Kidney epithelial cell (primary cell): ENCODE data around the gene FREM3. TPM values are rescaled to one million over a fixed set of nuclear protein-coding genes. Genes with fewer than 3 reads are reported as not detected.

ENCODE experiments used
- DNase-seq: peaks from one replicate; pipeline ENCODE4 v3.0.0-alpha.2; 2010; ENCODE audit warnings: low read depth
- H3K27me3 ChIP-seq: 2 replicates; pipeline ENCODE4 v1.6.0; 2011; ENCODE audit warnings: low read length; ENCODE audit not compliant: control insufficient read depth, insufficient read depth
- H3K36me3 ChIP-seq: 2 replicates; pipeline ENCODE4 v1.5.1; 2011; ENCODE audit warnings: low read length; ENCODE audit not compliant: control insufficient read depth, insufficient read depth
- H3K4me3 ChIP-seq: 2 replicates; pipeline ENCODE4 v1.5.1; 2011; ENCODE audit warnings: low read depth, mild to moderate bottlenecking, control low read depth, low read length
- total RNA-seq: library from RNA; depleted of rRNA; stranded (reverse); fragments of >200 nt; gene quantifications from 2 replicates; pipeline ENCODE4 v1.2.3, GENCODE V29; 2015
- TF ChIP-seq, protein P1 (sequence below): IDR thresholded peaks from 2 replicates; pipeline ENCODE4 v1.5.1; 2011; ENCODE audit warnings: mild to moderate bottlenecking, moderate library complexity, low read length, control low read depth, inconsistent platforms; ENCODE audit not compliant: insufficient read depth, poor library complexity, severe bottlenecking

The FREM3 gene
- total RNA-seq, 1 donor from 2014 or later = not detected

- Histone ChIP-seq H3K36me3 (no peaks in the 10 kb centered on the region), H3K4me3 (peak overlapping the region; percentile 52), H3K27me3 (no peaks in the 10 kb centered on the region)
- no peak for DNase-seq
- TF ChIP-seq, protein P1, sequence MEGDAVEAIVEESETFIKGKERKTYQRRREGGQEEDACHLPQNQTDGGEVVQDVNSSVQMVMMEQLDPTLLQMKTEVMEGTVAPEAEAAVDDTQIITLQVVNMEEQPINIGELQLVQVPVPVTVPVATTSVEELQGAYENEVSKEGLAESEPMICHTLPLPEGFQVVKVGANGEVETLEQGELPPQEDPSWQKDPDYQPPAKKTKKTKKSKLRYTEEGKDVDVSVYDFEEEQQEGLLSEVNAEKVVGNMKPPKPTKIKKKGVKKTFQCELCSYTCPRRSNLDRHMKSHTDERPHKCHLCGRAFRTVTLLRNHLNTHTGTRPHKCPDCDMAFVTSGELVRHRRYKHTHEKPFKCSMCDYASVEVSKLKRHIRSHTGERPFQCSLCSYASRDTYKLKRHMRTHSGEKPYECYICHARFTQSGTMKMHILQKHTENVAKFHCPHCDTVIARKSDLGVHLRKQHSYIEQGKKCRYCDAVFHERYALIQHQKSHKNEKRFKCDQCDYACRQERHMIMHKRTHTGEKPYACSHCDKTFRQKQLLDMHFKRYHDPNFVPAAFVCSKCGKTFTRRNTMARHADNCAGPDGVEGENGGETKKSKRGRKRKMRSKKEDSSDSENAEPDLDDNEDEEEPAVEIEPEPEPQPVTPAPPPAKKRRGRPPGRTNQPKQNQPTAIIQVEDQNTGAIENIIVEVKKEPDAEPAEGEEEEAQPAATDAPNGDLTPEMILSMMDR = peak; percentile 3
These were observed 140.7 kb downstream of the FREM3 start for GRCh38 chr4:143559757-143560147.

DNA sequence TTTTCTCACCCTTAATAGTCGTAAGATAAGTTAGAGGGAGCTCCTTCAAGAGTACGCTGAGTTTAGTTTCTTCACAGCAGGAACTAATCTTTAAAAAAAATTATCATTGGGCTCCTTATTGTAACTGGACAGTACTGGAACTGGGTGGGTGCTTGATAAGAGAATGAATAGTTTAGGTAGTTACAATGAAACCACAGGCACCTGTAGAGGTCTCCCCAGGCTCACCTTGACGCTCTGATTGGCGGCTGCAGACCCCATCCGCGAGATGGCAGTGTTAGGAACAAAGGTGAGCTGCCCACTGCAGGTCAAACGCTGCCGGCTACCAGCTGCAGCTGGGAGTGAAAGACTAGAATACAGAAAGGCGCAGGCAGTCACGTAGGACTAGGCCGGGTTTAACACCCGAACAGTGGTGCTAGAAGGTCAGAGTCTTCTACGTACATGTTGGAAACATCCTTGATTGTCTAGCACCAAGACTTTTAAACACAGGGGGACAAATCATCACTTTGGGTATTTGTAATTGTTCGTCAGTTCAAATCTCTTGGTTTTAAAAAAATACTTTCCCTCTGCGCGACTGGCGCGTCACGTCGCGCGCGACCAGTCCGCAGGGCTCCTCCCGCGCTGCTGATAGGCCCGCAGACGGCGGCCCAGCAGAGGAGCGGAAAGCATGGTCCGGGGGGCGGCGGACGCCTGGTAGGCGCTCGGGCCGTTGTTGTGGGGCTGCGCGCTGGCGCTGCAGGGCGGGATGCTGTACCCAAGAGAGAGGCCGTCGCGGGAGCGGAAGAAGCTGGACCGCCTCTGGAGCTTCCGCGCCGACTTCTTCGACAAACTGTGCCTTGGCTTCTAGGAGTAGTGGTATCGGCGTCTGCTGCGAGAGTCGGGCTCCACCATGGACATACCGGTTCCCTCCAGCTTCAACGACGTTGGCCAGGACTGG lies 141.4 kb downstream of the FREM3 start:
- DNase-seq = peak; percentile 18

GRCh38 chr4:143558286-143558685 lies 142.2 kb downstream of the FREM3 start:
- no peak for DNase-seq
- no peak overlapping the region for H3K4me3 ChIP-seq
- H3K27me3 ChIP-seq = no peaks in the 10 kb centered on the region
- H3K36me3 ChIP-seq = no peaks in the 10 kb centered on the region
- TF ChIP-seq, protein P1 = no peak

More for the DNA sequence above, 141.4 kb downstream of the FREM3 start:
- Histone ChIP-seq H3K4me3 (peak overlapping the region; percentile 52), H3K27me3 (no peaks in the 10 kb centered on the region), H3K36me3 (no peaks in the 10 kb centered on the region)
- TF ChIP-seq, protein P1 = peak; percentile 76

DNA sequence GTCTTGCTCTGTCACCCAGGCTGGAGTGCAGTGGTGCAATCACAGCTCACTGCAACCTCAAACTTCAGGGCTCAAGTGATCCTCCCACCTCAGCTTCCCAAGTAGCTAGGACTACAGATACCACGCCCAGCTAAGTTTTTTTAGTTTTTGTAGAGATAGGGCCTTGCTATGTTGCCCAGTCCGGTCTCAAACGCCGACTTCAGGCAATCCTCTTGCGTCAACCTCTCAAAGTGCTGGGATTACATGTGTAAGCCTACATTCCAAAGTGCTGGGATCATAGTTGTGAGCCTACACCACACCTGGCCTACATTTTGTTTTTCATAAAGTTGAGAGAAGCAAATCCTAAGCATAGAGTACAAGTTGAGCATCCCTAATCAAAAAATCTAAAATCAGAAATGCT lies 144.8 kb downstream of the FREM3 start:
- DNase-seq = no peak
- H3K27me3 ChIP-seq = no peaks in the 10 kb centered on the region
- H3K4me3 ChIP-seq = no peak overlapping the region
- H3K36me3 ChIP-seq = no peaks in the 10 kb centered on the region
- TF ChIP-seq, protein P1 = no peak

DNA sequence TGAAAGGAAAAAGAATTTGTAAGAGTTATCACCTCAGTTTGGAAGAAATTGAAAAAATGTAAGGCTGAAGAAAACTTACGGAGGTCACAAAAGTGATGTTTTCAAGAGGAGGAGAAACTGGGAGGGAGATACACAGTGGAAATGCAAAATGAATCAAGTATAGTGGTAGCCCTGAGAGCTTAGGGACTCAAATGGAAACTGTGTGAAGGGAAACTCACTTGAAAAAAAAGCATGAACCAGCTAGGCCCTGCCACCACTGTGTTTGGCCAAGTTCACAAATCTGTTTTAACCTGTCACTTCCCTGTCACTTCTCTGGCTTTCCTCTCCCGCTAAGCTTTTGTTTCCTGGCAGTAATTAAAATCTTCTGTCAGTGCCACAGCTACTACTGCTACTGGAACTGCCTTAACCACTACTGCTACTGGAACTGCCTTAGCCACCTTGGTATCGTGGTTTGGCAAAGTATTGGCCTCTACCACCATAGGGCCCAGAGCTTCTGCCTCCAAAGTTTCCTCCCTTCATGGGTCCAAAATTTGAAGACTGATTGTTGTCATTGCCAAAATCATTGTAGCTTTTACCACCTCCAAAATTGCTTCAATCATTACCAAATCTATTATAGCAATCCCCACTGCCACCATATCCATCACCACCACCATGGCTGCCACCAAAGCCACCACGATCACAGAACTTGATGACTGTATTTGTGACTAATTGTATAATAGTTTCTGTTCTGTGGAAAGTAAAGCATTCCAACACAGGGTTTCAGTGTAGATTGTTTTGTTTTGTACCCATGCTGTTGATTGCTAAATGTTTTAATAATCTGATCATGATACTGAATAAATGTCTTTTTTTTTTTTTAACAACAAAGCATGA lies 145.5 kb downstream of the FREM3 start:
- TF ChIP-seq, protein P1 = no peak
- peaks cover under 1% of the 10 kb centered on the region for H3K36me3 ChIP-seq
- no peak overlapping the region for H3K4me3 ChIP-seq
- H3K27me3 ChIP-seq = no peaks in the 10 kb centered on the region
- DNase-seq = no peak
